ENCODE data around the gene PPFIBP2. TPM values are rescaled to one million over a fixed set of nuclear protein-coding genes. Genes with fewer than 3 reads are reported as not detected.

The PPFIBP2 gene
- total RNA-seq, 1 donor from 2014 or later: 65.8 TPM

DNA sequence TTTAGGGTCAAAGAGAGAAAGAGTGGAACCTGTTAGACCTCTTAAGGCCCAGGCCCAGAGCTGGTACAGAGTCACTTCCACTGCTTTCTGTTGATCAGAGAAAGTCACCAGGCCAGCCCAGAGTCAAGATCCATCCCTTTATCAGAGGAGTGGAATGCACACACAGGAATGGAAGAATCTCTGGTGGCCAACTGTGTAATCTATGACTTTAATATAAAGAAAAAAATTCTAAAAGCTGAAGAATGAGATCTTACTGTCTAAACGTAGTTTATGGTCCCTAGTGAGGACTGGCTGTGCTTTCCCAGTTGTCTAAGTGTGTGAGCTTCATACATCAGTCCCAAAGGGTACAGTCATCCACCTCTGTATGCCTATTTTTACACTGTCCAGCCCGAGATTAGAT lies 51.0 kb downstream of the PPFIBP2 start:
- TF ChIP-seq, protein P1, sequence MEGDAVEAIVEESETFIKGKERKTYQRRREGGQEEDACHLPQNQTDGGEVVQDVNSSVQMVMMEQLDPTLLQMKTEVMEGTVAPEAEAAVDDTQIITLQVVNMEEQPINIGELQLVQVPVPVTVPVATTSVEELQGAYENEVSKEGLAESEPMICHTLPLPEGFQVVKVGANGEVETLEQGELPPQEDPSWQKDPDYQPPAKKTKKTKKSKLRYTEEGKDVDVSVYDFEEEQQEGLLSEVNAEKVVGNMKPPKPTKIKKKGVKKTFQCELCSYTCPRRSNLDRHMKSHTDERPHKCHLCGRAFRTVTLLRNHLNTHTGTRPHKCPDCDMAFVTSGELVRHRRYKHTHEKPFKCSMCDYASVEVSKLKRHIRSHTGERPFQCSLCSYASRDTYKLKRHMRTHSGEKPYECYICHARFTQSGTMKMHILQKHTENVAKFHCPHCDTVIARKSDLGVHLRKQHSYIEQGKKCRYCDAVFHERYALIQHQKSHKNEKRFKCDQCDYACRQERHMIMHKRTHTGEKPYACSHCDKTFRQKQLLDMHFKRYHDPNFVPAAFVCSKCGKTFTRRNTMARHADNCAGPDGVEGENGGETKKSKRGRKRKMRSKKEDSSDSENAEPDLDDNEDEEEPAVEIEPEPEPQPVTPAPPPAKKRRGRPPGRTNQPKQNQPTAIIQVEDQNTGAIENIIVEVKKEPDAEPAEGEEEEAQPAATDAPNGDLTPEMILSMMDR (IDR thresholded peaks at IDR 0.05; ENCODE audit: unreplicated experiment): no peak
- peaks cover 5% of the 10 kb centered on the region for H3K9me3 Mint-ChIP-seq
- peaks cover 49% of the 10 kb centered on the region for H3K4me1 Mint-ChIP-seq
- no peak overlapping the region for H3K4me3 Mint-ChIP-seq
- peak overlapping the region; percentile 78 for H3K27ac Mint-ChIP-seq
- H3K27me3 Mint-ChIP-seq (ENCODE audit: low read depth): no peaks in the 10 kb centered on the region
- DNase-seq (ENCODE audit: low spot score in 2 of 2, unreplicated experiment in 2 of 2): no peak
- H3K36me3 Mint-ChIP-seq: peaks cover 11% of the 10 kb centered on the region

GRCh38 chr11:7567311-7567710 lies 53.5 kb downstream of the PPFIBP2 start:
- no peak overlapping the region for H3K4me3 Mint-ChIP-seq
- H3K27ac Mint-ChIP-seq: peak overlapping the region; percentile 94
- peaks cover 5% of the 10 kb centered on the region for H3K9me3 Mint-ChIP-seq

GRCh38 chr11:7569044-7569443 lies 55.2 kb downstream of the PPFIBP2 start:
- H3K4me3 Mint-ChIP-seq: no peak overlapping the region
- peaks cover 11% of the 10 kb centered on the region for H3K36me3 Mint-ChIP-seq
- no peaks in the 10 kb centered on the region for H3K27me3 Mint-ChIP-seq (ENCODE audit: low read depth)
- H3K27ac Mint-ChIP-seq: peak overlapping the region; percentile 94
- peaks cover 60% of the 10 kb centered on the region for H3K4me1 Mint-ChIP-seq
- TF ChIP-seq, protein P1 (IDR thresholded peaks at IDR 0.05; ENCODE audit: unreplicated experiment): no peak
- DNase-seq (ENCODE audit: low spot score in 2 of 2, unreplicated experiment in 2 of 2): no peak
- H3K9me3 Mint-ChIP-seq: peaks cover 5% of the 10 kb centered on the region

More at GRCh38 chr11:7567311-7567710, 53.5 kb downstream of the PPFIBP2 start:
- TF ChIP-seq, protein P1 (IDR thresholded peaks at IDR 0.05; ENCODE audit: unreplicated experiment): no peak
- Mint-ChIP-seq H3K4me1 (peaks cover 54% of the 10 kb centered on the region), H3K27me3 (ENCODE audit: low read depth) (no peaks in the 10 kb centered on the region), H3K36me3 (peaks cover 11% of the 10 kb centered on the region)
- no peak for DNase-seq (ENCODE audit: low spot score in 2 of 2, unreplicated experiment in 2 of 2)

GRCh38 chr11:7570241-7570640 lies 56.4 kb downstream of the PPFIBP2 start:
- peaks cover 5% of the 10 kb centered on the region for H3K9me3 Mint-ChIP-seq
- peaks cover 7% of the 10 kb centered on the region for H3K36me3 Mint-ChIP-seq
- no peaks in the 10 kb centered on the region for H3K27me3 Mint-ChIP-seq (ENCODE audit: low read depth)
- TF ChIP-seq, protein P1 (IDR thresholded peaks at IDR 0.05; ENCODE audit: unreplicated experiment): no peak
- no peak for DNase-seq (ENCODE audit: low spot score in 2 of 2, unreplicated experiment in 2 of 2)
- no peak overlapping the region for H3K4me3 Mint-ChIP-seq
- H3K4me1 Mint-ChIP-seq: peaks cover 66% of the 10 kb centered on the region
- peak overlapping the region; percentile 96 for H3K27ac Mint-ChIP-seq

GRCh38 chr11:7570938-7571521 lies 57.2 kb downstream of the PPFIBP2 start:
- Mint-ChIP-seq H3K9me3 (peaks cover 5% of the 10 kb centered on the region), H3K4me3 (no peak overlapping the region), H3K4me1 (peaks cover 74% of the 10 kb centered on the region), H3K36me3 (peaks cover 7% of the 10 kb centered on the region), H3K27me3 (ENCODE audit: low read depth) (no peaks in the 10 kb centered on the region), H3K27ac (peak overlapping the region; percentile 96)
- TF ChIP-seq, protein P1 (IDR thresholded peaks at IDR 0.05; ENCODE audit: unreplicated experiment): no peak
- DNase-seq (ENCODE audit: low spot score in 2 of 2, unreplicated experiment in 2 of 2): no peak
